GM18909 (cell line): ENCODE results near the gene UCMA.

ENCODE experiments used
- ATAC-seq: cut with Tn5 transposase; IDR thresholded peaks from one replicate; pipeline ENCODE4 v1.9.1; 2021; ENCODE audit warnings: mild to moderate bottlenecking; ENCODE audit not compliant: unreplicated experiment, poor library complexity

Gene UCMA

DNA sequence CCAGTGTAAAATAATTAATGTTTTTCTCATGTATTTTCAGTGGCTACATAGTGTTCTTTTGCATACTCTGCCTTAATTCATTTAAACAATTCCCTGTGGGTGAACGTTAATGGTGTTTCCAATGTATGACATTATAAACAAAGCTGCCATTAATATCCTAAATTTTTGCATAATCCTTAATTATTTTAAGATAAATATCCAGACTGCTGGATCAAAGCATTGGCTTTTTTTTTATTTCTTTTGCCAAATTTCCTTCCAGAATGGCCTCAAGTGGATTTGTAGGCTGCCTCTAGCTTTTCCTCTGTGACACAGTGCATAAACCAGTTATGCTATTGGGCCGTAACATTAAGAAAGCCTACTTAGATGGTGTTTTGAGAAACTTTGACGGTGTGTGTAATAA is 43.4 kb downstream of the UCMA start:
- no peak for ATAC-seq

DNA sequence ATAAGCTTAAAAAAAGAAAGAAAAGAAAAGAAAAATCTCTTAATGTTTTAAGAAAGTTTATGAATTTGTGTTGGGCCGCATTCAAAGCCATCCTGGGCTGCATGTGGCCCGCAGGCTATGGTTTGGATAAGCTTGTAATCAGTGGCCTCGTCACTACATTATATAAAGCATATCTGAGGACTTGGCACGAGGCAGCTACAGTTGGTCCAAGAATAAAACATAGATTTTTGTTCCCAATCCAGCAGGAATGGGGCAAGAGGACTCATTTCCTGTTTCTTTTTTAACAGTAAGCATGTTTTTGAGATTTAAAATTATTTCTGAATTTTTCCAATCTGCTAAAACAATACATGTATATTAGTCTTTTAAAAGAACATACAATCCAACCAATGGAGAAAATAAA is 44.2 kb downstream of the UCMA start:
- ATAC-seq: no peak

DNA sequence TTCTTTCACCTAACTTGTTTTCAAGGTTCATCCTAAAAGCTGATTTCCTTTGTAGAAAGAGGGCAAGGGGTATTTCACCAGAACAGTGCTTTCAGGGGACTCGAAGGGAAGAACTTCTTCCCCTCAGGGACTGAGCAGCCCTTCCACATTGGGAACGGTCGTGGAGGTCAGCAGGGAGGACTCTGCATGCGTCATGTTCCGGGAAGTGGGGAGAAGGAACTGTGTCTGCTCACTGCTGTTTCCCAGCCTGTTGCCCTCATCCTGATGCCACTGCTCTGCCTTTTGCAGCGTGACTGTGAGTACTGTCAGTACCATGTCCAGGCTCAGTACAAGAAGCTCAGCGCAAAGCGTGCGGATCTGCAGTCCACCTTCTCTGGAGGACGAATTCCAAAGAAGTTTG is 45.6 kb downstream of the UCMA start:
- ATAC-seq: no peak

- no peak for ATAC-seq
These were observed 47.0 kb downstream of the UCMA start for GRCh38 chr10:13187135-13187534.

- ATAC-seq: no peak
These were observed 49.3 kb downstream of the UCMA start for GRCh38 chr10:13184730-13185514.

DNA sequence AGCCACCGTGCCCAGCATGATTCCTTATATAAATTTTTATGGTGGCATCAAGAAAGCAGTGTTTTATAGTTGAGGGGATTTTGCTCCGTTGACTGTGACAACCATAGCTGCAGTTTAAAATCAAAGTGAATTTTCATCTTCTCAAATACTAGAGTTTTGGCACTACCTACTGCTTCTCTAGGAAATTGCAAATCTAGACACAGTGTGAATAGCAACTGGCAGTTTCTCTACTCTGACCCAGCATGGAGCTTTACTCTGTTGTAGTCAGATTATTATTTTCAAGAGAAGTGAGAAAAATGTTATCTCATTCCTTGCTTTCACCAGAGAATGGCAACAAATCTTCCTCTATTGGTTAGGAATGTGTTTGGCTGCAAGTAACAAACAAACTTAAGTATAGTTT is 49.9 kb downstream of the UCMA start:
- no peak for ATAC-seq

DNA sequence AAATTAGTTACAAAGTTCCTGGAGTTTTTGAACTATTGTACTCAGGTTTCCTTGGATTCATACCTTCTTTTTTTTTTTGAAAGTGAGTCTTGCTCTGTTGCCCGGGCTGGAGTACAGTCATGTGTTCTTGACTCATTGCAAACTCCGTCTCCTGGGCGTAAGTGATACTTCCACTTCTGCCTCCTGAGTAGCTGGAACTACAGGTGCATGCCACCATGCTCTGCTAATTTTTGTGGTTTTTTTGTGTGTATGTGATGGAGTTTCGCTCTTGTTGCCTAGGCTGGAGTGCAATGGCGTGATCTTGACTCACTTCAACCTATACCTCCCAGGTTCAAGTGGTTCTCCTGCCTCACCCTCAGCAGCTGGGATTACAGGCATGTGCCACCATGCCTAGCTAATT is 50.5 kb downstream of the UCMA start:
- ATAC-seq: no peak

GRCh38 chr10:13182424-13182823 is 51.8 kb downstream of the UCMA start:
- ATAC-seq: no peak

DNA sequence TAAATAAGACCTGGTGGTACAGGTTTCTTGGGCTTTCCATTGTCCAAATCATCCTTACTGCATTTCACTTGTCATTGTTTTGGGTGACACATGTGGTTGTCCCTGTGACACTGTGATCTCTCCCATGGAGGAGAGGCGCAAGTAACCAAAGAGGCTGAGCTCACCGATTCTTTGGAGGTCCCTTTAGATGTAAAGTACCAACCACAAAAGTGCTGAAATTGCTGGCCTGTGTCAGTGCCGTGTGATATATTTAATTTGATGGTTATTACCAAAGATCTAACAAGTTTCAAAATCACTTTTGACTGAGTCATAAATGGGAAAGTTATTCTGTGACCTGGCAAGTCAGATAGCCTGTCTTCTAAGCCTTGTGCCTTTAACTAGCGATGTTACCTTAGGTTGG is 53.4 kb downstream of the UCMA start:
- no peak for ATAC-seq

- no peak for ATAC-seq
These were observed 60.6 kb downstream of the UCMA start for GRCh38 chr10:13173616-13174015.
